NCI-H146 (cell line): ENCODE data around the gene SPPL3.
"Not testable (repeated sequence)": the region's sequence is repeated elsewhere in the genome, so short reads cannot be mapped to it uniquely, and the experiment has no call there.

Source experiments
- DNase-seq: peaks from one replicate; lab custom pipeline; 2025; lab: John Stamatoyannopoulos, UW

The SPPL3 gene, protein sequence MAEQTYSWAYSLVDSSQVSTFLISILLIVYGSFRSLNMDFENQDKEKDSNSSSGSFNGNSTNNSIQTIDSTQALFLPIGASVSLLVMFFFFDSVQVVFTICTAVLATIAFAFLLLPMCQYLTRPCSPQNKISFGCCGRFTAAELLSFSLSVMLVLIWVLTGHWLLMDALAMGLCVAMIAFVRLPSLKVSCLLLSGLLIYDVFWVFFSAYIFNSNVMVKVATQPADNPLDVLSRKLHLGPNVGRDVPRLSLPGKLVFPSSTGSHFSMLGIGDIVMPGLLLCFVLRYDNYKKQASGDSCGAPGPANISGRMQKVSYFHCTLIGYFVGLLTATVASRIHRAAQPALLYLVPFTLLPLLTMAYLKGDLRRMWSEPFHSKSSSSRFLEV

GRCh38 chr12:120904197-120904773 is at the start of gene SPPL3:
Gene SPPL3, minus strand, starts transcription at chr12:120904358. Its CDS starts 491 bp downstream, at chr12:120903867.
- DNase-seq, result peak; percentile 93

DNA sequence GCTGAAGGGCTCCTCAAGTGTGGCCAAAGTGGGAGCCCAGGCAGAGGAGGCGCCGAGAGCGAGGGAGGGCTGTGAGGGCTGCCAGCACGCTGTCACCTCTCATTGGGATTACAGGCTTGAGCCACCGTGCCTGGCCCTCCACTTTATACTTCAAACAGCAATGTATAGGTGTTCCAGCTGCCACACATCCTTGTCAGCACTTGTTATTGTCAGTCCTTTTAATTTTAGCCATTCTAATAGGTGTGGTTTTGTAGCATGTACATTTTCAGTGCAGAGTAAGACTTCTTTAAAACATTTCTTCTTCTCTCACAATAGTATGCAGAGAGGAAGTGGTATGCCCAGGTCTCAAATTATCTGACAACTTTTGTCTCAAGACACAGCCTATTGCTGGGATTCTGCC is 46.6 kb upstream of the SPPL3 start:
- DNase-seq, result no peak

DNA sequence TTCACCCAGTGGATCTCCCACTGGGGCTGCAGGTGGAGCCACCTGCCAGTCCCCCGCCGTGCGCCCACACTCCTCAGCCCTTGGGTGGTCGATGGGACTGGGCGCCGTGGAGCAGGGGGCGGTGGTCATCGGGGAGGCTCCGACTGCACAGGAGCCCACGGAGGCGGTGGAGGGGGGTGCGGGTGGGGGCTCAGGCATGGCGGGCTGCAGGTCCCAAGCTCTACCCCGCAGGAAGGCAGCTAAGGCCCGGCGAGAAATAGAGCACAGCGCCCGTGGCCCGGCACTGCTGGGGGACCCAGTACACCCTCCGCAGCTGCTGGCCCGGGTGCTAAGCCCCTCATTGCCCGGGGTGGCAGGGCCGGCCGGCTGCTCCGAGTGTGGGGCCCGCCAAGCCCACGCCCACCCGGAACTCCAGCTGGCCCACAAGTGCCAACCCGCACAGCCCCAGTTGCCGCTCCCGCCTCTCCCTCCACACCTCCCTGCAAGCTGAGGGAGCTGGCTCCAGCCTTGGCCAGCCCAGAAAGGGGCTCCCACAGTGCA is 46.2 kb upstream of the SPPL3 start:
- not testable (repeated sequence) for DNase-seq

- not testable (repeated sequence) for DNase-seq
Measured at GRCh38 chr12:120945516-120945915, 41.4 kb upstream of the SPPL3 start.

- DNase-seq, result peak; percentile 29
Measured at GRCh38 chr12:120944645-120945217, 40.6 kb upstream of the SPPL3 start.

DNA sequence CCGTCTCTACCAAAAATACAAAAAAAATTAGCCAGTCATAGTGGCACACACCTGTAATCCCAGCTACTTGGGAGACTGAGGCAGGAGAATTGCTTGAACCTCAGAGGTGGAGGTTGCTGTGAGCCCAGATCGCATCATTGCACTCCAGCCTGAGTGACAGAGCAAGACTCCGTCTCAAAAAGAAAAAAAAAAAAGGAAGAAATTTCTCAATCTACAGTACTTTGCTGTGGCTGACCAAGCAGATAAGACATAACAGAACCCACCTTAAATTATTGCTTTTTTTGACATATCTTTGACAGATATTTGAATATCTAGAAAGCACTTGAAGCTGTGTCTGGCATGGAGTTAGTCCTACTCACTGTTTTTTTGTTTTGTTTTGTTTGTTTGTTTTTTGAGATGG is 39.3 kb upstream of the SPPL3 start:
- DNase-seq, result no peak

GRCh38 chr12:120941846-120942405 is 37.8 kb upstream of the SPPL3 start:
- DNase-seq, result no peak

- DNase-seq, result no peak
Measured at GRCh38 chr12:120941412-120941811, 37.3 kb upstream of the SPPL3 start.

DNA sequence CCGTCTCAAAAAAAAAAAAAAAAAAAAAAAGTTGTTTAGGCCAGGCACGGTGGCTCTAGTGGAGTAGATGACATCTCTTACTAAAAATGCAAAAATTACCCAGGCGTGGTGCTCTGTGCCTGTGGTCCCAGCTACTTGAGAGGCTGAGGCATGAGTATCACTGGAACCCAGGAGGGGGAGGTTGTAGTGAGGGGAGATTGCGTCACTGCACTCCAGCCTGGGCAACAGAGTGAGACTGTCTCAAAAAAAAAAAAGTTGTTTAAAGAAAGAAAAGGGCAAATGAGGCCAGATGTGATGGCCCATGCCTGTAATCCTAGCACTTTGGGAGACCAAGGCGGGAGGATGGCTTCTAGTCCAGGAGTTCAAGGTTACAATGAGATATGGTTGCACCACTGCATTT is 36.6 kb upstream of the SPPL3 start:
- no peak for DNase-seq

- DNase-seq, result no peak
Measured at GRCh38 chr12:120940006-120940405, 35.8 kb upstream of the SPPL3 start.

DNA sequence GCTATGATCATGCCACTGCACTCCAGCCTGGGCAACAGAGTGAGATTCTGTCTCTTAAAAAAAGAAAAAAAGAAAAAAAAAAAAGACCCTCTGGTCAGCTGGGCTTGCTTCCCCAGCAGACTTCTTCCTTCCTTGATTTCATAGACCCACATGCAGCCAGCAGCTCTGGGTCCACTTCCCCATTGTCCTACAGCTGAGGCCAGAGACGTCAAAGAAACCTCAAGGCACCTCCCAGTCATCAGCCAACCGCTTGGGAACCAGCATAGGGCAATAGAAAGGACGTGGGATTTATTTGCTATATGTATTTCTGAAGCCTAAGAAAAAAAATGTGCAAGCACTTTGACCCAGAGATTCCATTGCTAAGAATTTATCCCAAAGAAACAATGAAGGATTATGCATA is 35.4 kb upstream of the SPPL3 start:
- no peak for DNase-seq

DNA sequence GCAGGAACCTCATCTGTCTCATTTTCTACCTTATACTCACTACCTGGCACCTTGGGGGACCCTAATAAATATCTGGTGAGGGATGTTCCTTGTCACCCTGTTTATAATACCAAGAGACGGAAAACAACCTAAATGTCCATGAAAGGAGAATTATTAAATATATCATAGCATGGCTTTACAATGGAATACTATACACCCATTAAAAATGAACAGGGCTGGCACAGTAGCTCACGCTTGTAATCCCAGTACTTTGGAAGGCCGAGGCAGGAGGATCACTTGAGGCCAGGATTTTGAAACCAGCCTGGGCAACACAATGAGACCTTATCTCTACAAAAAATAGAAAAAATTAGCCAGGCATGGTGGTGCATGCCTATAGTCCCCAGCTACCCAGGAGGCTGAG is 34.3 kb upstream of the SPPL3 start:
- no peak for DNase-seq

DNA sequence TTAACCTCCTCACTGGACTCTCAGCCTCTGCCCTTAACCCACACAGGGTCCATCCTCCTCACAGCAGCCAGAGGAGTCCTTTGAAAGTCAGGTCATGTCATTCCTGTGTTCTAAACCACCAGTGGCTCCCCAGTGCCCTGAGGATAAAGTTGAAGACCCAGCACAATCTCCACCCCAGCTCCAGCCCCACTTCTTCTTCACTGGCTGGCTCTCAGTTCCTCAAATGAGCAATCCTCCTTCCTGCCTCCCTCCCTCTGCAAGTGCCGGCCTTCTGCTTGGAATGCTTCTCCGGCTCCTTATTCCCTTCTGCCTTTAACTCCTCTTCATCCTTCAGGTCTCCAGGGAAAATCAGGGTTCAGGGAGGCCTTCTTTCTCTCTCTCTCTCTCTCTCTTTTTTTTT is 32.0 kb upstream of the SPPL3 start:
- no peak for DNase-seq

- no peak for DNase-seq
Measured at GRCh38 chr12:120933786-120934185, 29.6 kb upstream of the SPPL3 start.

GRCh38 chr12:120932956-120933526 is 28.9 kb upstream of the SPPL3 start:
- DNase-seq, result no peak

- no peak for DNase-seq
Measured at GRCh38 chr12:120932058-120932457, 27.9 kb upstream of the SPPL3 start.

- no peak for DNase-seq
Measured at GRCh38 chr12:120930032-120930431, 25.9 kb upstream of the SPPL3 start.

DNA sequence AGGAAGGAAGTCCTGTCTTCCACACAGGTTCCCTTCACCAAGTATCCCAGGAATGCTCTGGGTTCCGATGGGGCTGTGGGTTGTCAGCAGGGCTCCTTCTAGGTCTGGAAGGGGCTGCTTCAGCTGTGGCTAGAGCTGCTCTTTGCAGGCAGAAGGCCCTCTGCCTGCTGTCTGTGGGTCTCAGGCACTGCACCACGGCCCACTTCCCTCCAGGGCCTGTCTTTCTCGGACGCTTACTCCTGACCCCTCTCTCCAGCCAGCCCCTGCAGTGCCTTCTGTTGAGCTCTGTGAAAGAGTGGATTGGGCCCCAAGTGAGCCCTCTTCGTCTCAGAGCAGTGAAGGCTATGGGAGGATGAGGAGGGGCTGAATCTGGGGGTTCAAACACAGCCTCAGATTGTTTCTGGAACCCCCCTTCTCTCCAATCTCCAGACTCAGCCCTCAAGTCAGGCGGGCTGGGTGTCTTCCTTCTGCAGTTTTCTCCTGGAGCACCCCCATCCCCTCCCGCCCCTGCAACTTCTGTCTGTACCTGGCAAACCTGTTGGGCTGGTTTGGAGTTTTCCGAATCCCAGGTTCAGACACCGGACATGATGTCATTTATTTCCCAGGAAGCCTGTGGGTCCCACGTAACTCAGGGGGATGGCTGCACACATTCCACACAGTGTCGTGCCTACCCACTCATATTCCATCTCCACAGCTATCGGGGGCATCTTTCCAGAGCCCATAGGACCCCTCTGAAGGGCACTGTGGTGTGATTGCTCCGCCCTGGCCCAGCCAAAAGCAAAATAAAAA is 24.9 kb upstream of the SPPL3 start:
- DNase-seq, result no peak

GRCh38 chr12:120925740-120926563 is 21.8 kb upstream of the SPPL3 start:
- DNase-seq, result no peak

DNA sequence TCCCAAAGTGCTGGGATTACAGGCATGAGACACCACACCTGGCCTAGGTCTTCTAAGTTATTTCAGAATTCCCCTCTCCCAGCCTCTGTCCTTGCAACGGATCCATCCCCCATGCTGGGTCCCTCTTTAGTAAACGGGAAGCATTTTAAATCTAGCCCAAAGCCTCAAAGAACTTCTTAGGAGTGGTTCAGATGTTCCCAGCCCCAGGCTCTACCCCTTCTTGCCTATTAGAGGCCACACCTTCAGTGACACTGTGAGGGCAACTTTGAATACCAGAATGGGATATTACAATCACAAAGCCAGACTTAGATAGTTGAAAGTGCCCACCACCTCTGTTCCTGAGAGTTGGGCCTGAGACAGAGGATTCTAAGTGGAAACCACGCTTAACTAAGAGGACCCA is 18.1 kb upstream of the SPPL3 start:
- no peak for DNase-seq

DNA sequence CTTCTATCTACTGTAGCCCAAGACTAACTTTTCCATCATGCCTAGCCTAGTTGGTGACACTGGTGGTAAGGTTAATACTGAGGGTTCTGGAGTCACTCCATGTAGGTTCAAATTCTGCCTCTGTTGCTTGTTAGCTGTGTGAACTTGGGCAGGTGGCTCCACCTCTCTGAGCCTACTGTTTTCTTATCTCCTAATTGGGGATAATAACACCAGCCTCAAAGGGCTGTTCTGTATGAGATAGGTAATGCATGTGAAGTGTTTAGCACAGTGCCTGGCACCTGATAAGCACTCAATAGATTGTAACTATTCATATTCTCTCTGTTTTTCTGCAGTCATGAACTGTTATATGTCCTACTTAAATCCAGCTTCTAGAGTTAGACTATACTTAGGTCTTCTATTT is 17.5 kb upstream of the SPPL3 start:
- DNase-seq, result no peak
